Caco-2 (cell line): Measurements from ENCODE around the gene GLT6D1. TPM values are rescaled to one million over a fixed set of nuclear protein-coding genes. Genes with fewer than 3 reads are reported as not detected.

ENCODE experiments used
- BruUV-seq: library from RNA; stranded (reverse); fragments of 400-500 nt; replicated peaks from 2 replicates; lab custom pipeline; 2021; lab: Mats Ljungman, UMichigan
- CTCF ChIA-PET: fragments of 300-600 bp; sonication (Branson Sonifier 250); formaldehyde crosslinking; loops from one replicate; lab custom pipeline; 2022; ENCODE audit warnings: antibody characterized with exemption; lab: Charles Lee
- POLR2A ChIA-PET: fragments of 300-600 bp; sonication (Branson Sonifier 250); formaldehyde crosslinking; loops from one replicate; lab custom pipeline; 2022; ENCODE audit warnings: antibody characterized with exemption; lab: Charles Lee
- DNase-seq, 2 experiments: peaks; one replicate each; pipeline versions ENCODE4 v3.0.0 to v3.0.0-alpha.2; 2020 to 2022
- H3K27me3 ChIP-seq: replicated peaks from 2 replicates; pipeline ENCODE4 v1.6.0; 2011; ENCODE audit warnings: low read length; ENCODE audit not compliant: control insufficient read depth, insufficient read depth
- H3K36me3 ChIP-seq: 2 replicates; pipeline ENCODE4 v1.5.1; 2011; ENCODE audit warnings: low read length; ENCODE audit not compliant: control insufficient read depth, insufficient read depth
- H3K4me1 ChIP-seq: fragments of 250-450 bp; sonication (Bioruptor Pico); 2 replicates; pipeline ENCODE4 v1.5.1; 2020; ENCODE audit warnings: mild to moderate bottlenecking
- H3K4me3 ChIP-seq: 2 replicates; pipeline ENCODE4 v1.5.1; 2011; ENCODE audit warnings: low read depth, mild to moderate bottlenecking, control low read depth, low read length
- H3K9me3 ChIP-seq: fragments of 250-450 bp; sonication (Bioruptor Pico); 2 replicates; pipeline ENCODE4 v1.5.1; 2020; ENCODE audit warnings: mild to moderate bottlenecking, moderate library complexity
- H3K27ac Mint-ChIP-seq: one replicate; pipeline ENCODE4 v1.8.0; 2022; ENCODE audit warnings: mixed read lengths; ENCODE audit not compliant: unreplicated experiment
- H3K27me3 Mint-ChIP-seq: one replicate; pipeline ENCODE4 v1.8.0; 2022; ENCODE audit warnings: mixed read lengths; ENCODE audit not compliant: insufficient read depth, unreplicated experiment
- H3K36me3 Mint-ChIP-seq: one replicate; pipeline ENCODE4 v1.8.0; 2022; ENCODE audit warnings: mild to moderate bottlenecking, mixed read lengths; ENCODE audit not compliant: insufficient read depth, unreplicated experiment
- H3K4me1 Mint-ChIP-seq: one replicate; pipeline ENCODE4 v1.8.0; 2022; ENCODE audit warnings: low read depth, mixed read lengths; ENCODE audit not compliant: unreplicated experiment
- H3K4me3 Mint-ChIP-seq: one replicate; pipeline ENCODE4 v1.8.0; 2022; ENCODE audit warnings: mild to moderate bottlenecking, moderate library complexity, mixed read lengths; ENCODE audit not compliant: unreplicated experiment
- H3K9me3 Mint-ChIP-seq: one replicate; pipeline ENCODE4 v1.8.0; 2022; ENCODE audit warnings: mixed read lengths; ENCODE audit not compliant: unreplicated experiment
- CTCF ChIP-seq, 2 experiments: fragments of 200-600 bp in 1 of 2; IDR thresholded peaks; 1 replicate in 1 of 2; 2 replicates in 1 of 2; pipeline versions ENCODE4 v1.5.1 to v1.8.0; 2011 to 2022; ENCODE audit warnings: antibody characterized with exemption in 1 of 2, control low read depth in 1 of 2, inconsistent platforms in 1 of 2, low read depth in 1 of 2, low read length in 1 of 2, mild to moderate bottlenecking in 1 of 2, moderate library complexity in 1 of 2; ENCODE audit not compliant: insufficient read depth in 1 of 2, severe bottlenecking in 1 of 2, unreplicated experiment in 1 of 2
- intact Hi-C: fragments of 100-400 bp; cut with micrococcal nuclease; formaldehyde crosslinking; loops from one replicate; pipeline ENCODE4 v1.10.0; 2022; ENCODE audit not compliant: unreplicated experiment
- total RNA-seq: library from RNA; stranded (reverse); gene quantifications from 2 replicates; pipeline ENCODE4 v1.2.3, GENCODE V29; 2022

GLT6D1 gene
- total RNA-seq, 1 experiment from 2014 or later, result not detected

DNA sequence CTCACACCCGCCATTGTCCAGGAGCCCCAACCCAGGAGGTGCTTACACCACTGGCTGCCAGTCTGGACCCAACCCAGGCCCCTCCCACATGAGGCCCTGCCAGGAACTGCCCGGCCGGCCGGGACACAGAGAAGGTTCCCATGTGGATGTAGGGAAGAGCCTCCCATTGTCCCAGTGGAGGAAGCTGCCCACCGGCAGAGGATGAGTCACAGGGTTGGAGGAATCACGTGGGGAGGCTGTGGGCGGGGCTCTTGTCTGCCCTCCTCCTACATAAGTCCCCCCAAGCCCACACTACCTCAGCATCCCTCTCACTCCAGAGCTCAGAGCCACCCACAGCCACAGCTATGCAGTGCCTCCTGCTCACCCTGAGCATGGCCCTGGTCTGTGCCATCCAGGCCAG is 51.7 kb downstream of the GLT6D1 start:
- Mint-ChIP-seq H3K9me3 (no peaks in the 10 kb centered on the region), H3K27ac (no peak overlapping the region), H3K36me3 (no peaks in the 10 kb centered on the region), H3K4me3 (no peak overlapping the region), H3K4me1 (no peaks in the 10 kb centered on the region), H3K27me3 (no peaks in the 10 kb centered on the region)
- TF ChIP-seq CTCF (IDR thresholded peaks at IDR 0.05; ENCODE audit: insufficient read depth in 1 of 2, low read depth in 1 of 2, low read length in 1 of 2, severe bottlenecking in 1 of 2, unreplicated experiment in 1 of 2), result no peak
- no peaks in the 10 kb centered on the region for H3K36me3 ChIP-seq
- no peaks in the 10 kb centered on the region for H3K9me3 ChIP-seq
- DNase-seq, result no peak
- POLR2A ChIA-PET, result no interaction called here
- intact Hi-C loops, result no loop called here
- CTCF ChIA-PET, result no interaction called here
- H3K27me3 ChIP-seq, result no peaks in the 10 kb centered on the region
- H3K4me3 ChIP-seq, result no peak overlapping the region
- H3K4me1 ChIP-seq, result no peaks in the 10 kb centered on the region
- no TSS peak for BruUV-seq

- H3K27ac Mint-ChIP-seq, result no peak overlapping the region
- intact Hi-C loops, result no loop called here
- ChIA-PET CTCF (no interaction called here), POLR2A (no interaction called here)
- H3K4me1 Mint-ChIP-seq, result no peaks in the 10 kb centered on the region
- DNase-seq, result no peak
- Histone ChIP-seq H3K4me3 (no peak overlapping the region), H3K36me3 (no peaks in the 10 kb centered on the region), H3K27me3 (no peaks in the 10 kb centered on the region), H3K9me3 (no peaks in the 10 kb centered on the region), H3K4me1 (no peaks in the 10 kb centered on the region)
- peaks cover 2% of the 10 kb centered on the region for H3K27me3 Mint-ChIP-seq
- no peaks in the 10 kb centered on the region for H3K9me3 Mint-ChIP-seq
- TF ChIP-seq CTCF (IDR thresholded peaks at IDR 0.05; ENCODE audit: insufficient read depth in 1 of 2, low read depth in 1 of 2, low read length in 1 of 2, severe bottlenecking in 1 of 2, unreplicated experiment in 1 of 2), result no peak
- no peak overlapping the region for H3K4me3 Mint-ChIP-seq
- H3K36me3 Mint-ChIP-seq, result no peaks in the 10 kb centered on the region
- no TSS peak for BruUV-seq
Observed at GRCh38 chr9:135586601-135587109, 52.7 kb downstream of the GLT6D1 start.

- H3K27ac Mint-ChIP-seq, result no peak overlapping the region
- CTCF ChIA-PET, result no interaction called here
- H3K36me3 ChIP-seq, result no peaks in the 10 kb centered on the region
Observed at GRCh38 chr9:135584934-135585333, 54.4 kb downstream of the GLT6D1 start.

More at GRCh38 chr9:135584934-135585333, 54.4 kb downstream of the GLT6D1 start:
- no peak for TF ChIP-seq CTCF (IDR thresholded peaks at IDR 0.05; ENCODE audit: insufficient read depth in 1 of 2, low read depth in 1 of 2, low read length in 1 of 2, severe bottlenecking in 1 of 2, unreplicated experiment in 1 of 2)
- Mint-ChIP-seq H3K4me1 (no peaks in the 10 kb centered on the region), H3K36me3 (no peaks in the 10 kb centered on the region), H3K27me3 (peaks cover 6% of the 10 kb centered on the region), H3K9me3 (no peaks in the 10 kb centered on the region), H3K4me3 (no peak overlapping the region)
- H3K4me1 ChIP-seq, result no peaks in the 10 kb centered on the region
- POLR2A ChIA-PET, result no interaction called here
- intact Hi-C loops, result no loop called here
- H3K27me3 ChIP-seq, result no peaks in the 10 kb centered on the region
- no peak for DNase-seq
- no peak overlapping the region for H3K4me3 ChIP-seq
- H3K9me3 ChIP-seq, result no peaks in the 10 kb centered on the region
- no TSS peak for BruUV-seq
